CD4-positive, alpha-beta T cell treated with Interleukin-10 for 1 hour (primary cell): ENCODE results near the gene UGT2B11.
"Not testable (repeated sequence)": the region's sequence is repeated elsewhere in the genome, so short reads cannot be mapped to it uniquely, and the experiment has no call there.

Source experiments
- DNase-seq: peaks from one replicate; pipeline ENCODE4 v3.0.0-alpha.2; 2020

The UGT2B11 gene

GRCh38 chr4:69214716-69215115 is at the start of gene UGT2B11:
UGT2B11 (minus strand) TSS chr4:69214748; CDS start chr4:69214722, 26 bp downstream.
- no peak for DNase-seq

GRCh38 chr4:69253147-69253772 is 38.7 kb upstream of the UGT2B11 start:
- not testable (repeated sequence) for DNase-seq

GRCh38 chr4:69250884-69251283 is 36.3 kb upstream of the UGT2B11 start:
- DNase-seq = not testable (repeated sequence)

DNA sequence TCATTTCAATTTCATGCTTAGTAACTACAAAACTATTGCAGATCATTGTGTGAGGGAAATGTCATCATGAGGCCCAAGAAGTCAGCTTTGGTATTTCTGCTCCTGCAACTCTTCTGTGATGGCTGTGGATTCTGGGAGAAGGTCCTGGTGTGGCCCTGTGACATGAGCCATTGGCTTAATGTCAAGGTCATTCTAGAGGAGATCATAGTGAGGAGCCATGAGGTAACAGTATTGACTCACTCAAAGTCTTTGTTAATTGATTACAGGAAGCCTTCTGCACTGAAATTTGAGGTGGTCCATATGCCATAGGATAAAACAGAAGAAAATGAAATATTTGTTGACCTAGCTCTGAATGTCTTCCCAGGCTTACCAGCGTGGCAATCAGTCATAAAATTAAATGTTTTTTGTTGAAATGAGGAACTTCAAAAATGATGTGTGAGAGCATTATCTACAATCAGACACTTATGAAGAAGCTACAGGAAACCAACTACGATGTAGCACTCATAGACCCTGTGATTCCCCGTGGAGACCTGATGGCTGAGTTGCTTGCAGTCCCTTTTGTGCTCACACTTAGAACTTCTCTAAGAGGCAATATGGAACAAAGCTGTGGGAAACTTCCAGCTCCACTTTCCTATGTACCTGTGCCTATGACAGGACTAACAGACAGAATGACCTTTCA is 28.2 kb upstream of the UGT2B11 start:
- DNase-seq = not testable (repeated sequence)

GRCh38 chr4:69241746-69242145 is 27.2 kb upstream of the UGT2B11 start:
- DNase-seq = not testable (repeated sequence)

GRCh38 chr4:69240787-69241186 is 26.2 kb upstream of the UGT2B11 start:
- not testable (repeated sequence) for DNase-seq

DNA sequence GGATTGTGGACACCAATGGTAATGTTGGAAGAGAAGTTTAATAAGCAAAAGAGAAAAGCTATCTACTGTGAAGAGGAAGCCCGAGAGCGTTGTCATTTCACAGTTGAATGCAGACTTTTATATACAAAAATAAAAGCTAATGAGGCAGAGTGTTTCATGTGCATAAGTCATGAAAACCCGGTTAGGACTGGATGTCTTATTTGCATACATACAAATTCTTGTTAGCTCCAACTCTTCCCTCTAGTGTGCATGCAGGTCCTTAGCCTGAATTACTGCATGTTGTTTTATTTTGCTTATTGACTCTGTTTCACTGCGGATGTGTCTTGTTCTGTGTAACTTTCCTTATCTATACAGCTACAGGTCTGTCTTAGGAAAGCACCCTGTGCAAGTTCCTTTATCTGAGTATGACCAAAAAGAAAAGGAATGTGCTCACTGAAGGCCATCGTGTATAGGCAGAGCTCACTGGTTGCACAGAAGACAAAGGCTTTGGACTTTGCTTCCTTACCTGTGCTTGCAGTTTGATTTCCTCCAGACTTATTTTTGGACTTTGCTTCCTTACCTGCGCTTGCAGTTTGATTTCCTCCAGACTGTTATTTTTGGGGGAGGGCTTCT is 25.1 kb upstream of the UGT2B11 start:
- DNase-seq = no peak

- no peak for DNase-seq
These were observed 24.5 kb upstream of the UGT2B11 start for GRCh38 chr4:69239092-69239491.

DNA sequence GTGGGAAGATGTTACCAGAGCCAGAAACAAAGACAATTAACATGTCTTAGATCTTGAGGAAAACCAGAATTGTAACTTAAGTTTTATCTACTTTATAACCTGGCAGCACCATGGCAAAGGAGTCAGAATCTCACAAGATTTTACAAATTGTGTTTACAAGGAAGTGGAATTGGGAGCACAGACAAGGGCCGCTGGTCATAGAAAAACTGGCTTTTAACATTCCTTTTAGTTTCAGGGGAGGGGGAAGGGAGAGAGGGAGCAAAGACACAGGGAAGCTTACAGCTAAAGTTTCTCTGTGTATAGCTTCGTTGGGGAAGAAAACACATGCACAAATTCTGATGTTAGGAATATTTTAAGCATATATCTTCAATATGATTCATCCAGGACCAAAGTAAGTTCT is 10.3 kb upstream of the UGT2B11 start:
- DNase-seq = no peak

DNA sequence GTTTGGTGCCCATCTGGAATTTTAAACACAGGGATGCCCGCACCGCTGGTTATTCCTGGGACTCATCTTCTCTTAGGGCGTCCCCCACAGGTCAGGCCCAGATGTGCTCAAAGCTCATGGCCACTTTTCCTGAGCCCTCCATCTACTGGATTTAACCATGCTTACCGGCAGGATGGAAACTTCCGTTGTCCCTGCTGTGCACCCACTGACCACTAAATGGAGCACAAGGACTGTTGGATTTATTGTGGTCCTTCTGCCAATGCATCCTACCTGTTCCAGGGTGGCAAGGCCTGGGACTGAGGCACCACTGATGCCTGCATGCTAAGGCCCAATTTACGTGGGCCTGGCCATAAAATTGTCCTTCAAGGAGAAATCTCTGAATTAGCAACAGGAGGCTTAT is 8.7 kb upstream of the UGT2B11 start:
- DNase-seq = not testable (repeated sequence)

DNA sequence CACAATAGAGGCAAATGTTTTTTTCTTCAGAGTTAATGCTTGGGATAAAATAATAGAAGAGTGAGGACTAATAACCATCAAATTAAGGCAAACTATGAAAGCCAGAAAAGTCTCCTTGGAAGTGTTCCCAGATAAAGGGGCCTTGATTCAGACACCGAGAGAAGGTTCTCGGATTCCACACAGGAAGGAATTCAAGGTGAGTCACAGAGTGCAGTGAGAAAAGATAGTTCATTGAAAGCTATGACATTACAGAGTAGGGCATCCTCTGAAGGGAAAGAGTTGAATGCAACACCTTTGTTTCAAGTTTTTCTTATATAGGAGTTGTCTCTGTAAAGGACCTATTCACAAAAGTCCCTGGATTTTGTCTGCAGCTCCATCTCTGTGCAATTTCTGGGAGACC is 3.9 kb upstream of the UGT2B11 start:
- not testable (repeated sequence) for DNase-seq

- no peak for DNase-seq
These were observed 3.6 kb downstream of the UGT2B11 start for GRCh38 chr4:69210911-69211310.

GRCh38 chr4:69198506-69198905 is 16.0 kb downstream of the UGT2B11 start:
- not testable (repeated sequence) for DNase-seq

DNA sequence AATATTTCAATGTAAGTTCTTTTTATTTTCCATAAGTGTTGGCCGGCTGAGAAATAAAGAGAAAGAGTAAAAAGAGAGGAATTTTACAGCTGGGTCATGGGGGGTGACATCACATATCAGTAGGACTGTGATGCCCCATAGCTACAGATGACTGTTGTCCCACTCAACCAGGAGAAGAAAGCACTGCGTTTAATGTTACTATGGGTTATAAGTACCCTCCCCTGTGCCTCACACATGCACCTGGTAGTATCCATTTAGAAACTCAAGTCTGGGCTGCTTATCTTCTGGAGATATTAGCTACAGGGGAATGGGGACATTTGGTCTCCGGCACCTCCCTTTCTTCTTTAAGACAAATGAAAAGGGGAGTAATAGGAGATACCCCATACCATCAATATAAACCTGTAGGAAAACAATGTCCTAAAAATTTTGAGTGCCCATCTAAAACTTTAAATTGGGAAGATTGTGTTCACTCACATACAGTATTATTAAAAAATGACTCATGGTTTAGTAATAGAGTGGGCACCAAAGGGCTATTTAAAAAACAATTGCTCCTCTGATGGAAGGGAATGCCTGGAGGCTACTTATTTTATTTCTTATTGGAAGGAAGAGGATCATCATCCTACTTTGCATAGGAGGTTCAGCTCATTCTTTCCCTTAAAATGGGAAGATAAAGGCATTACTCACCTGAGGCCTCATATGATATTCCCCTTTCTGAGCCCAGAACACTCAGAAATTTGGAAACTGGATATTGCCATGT is 18.2 kb downstream of the UGT2B11 start:
- no peak for DNase-seq

DNA sequence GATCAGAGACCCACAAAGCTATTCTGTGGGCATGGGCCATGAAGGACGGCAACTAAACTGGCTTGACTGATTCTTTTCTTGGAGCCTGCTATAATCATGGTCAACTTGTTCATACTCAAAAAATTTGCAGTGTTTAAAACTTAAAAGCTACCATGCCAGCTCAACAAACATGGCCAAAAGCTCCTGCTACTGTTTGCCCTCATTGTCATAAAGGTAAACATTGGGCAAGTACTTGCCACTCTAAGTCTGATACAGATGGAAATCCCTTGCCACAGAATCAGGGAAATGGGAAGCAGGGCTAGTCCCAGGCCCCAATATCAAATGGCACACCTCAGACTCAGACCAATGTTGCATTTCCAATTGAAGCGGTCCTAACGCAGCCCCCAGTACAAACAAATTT is 20.4 kb downstream of the UGT2B11 start:
- DNase-seq = no peak

- DNase-seq = not testable (repeated sequence)
These were observed 22.6 kb downstream of the UGT2B11 start for GRCh38 chr4:69191905-69192304.

DNA sequence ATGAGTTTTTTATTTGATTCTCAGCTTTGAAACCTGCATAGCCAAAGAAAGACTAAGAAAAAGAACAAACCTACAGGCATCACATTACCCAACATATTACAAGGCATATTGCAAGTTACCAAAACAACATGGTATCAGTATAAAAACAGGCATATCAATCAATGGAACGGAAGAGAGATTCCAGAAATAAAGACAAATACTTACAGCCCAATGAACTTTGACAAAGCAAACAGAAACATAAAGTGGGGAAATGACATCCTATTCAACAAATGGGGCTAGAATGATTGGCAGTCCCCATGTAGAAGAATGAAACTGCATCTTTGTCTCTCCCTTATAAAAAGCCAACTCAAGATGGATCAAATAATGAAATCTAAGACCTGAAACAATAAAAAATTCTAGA is 23.9 kb downstream of the UGT2B11 start:
- DNase-seq = not testable (repeated sequence)

- not testable (repeated sequence) for DNase-seq
These were observed 32.9 kb downstream of the UGT2B11 start for GRCh38 chr4:69181519-69182169.

DNA sequence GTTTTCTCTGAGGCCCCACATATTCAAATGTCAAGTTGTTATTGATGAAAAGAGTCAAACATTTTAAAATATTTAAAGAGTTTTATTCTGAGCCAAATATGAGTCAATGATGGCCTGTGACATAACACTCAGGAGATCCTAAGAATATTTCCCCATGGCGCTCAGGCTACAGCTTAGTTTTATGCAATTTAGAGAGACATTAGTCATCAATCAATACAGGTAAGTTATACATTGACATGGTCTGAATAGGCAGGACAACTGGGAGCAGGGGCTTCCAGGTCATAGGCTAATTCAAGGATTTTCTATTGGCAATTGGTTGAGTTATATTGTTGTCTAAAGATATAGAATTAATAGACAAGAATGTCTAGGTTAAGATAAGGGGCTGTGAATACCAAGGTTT is 34.7 kb downstream of the UGT2B11 start:
- DNase-seq = not testable (repeated sequence)

DNA sequence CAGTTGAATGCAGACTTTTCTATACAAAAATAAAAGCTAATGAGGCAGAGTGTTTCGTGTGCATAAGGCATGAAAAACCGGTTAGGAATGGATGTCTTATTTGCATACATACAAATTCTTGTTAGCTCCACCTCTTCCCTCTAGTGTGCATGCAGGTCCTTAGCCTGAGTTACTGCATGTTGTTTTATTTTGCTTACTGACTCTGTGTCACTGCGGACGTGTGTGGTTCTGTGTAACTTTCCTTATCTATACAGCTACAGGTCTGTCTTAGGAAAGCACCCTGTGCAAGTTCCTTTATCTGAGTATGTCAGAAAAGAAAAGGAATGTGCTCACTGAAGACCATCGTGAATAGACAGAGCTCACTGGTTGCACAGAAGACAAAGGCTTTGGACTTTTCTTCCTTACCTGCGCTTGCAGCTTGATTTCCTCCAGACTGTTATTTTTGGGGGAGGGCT is 35.8 kb downstream of the UGT2B11 start:
- not testable (repeated sequence) for DNase-seq

DNA sequence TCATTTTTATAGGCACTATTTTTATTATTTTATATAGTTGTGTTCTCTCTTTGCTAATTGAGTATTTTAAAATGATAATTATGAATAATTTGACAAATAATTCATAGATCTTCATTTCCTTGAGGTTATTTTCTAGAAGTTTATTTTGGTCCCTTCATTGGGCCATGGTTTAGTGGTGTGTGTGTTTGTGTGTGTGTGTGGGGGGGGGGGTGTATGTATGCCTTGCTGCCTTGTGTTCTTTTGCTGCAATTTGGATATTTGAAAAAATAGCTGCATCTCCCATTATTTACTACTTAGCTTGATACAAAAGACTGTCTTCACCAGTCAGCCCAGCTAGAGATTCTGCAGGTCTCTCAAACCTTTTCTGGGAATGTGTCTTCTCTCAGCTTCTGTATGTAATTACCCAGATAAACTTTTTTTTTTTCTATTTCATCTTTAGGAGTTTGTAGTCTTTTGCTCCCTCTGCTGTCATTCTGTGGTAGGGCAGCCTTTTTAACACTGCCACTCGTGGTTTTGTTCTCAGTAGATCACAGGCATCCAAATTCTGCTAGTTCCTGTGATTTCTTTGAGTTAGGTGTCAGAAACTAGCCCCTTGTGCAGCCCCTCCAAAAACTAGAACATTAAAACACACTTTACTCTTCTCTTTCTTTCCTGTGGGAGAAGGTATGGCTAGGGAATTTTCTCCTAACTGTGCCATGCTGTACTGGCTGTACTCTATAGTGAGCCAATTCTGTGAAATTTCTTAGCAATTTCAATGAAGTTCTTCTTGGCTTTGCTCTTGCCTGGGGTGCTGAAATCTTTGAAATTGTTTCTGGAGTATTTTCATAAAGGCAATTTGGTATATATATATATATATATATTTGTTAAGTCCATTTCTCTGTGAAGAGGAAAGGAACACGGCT is 44.1 kb downstream of the UGT2B11 start:
- DNase-seq = peak; percentile 34

DNA sequence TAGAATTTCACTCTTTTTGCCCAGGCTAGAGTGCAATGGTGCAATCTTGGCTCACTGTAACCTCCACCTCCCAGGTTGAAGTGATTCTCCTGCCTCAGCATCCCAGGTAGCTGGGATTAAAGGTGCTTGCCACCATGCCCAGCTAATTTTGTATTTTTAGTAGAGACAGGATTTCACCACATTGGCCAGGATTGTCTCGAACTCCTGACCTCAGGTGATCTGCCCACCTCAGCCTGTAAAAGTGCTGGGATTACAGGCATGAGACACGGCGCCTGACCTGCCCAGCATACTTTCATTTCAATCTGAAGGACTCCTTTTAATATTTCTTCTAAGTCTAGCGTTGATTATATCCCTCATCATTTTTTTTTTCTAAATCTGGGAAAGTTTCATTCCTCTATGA is 45.4 kb downstream of the UGT2B11 start:
- not testable (repeated sequence) for DNase-seq
